ENCODE results near the gene MED20. TPM values are rescaled to one million over a fixed set of nuclear protein-coding genes. Genes with fewer than 3 reads are reported as not detected.
"Not testable (repeated sequence)": the region's sequence is repeated elsewhere in the genome, so short reads cannot be mapped to it uniquely, and the experiment has no call there.

Gene MED20
- total RNA-seq, 2 experiments from 2014 or later: 23.4 to 28.0 TPM

GRCh38 chr6:41954668-41955067 is 33.7 kb upstream of the MED20 start:
- ChIA-PET CTCF (interaction anchor here (1.6 to 1.9 kb wide), 2 partner anchors 12 to 89 kb away, joined by 4 to 5 read pairs; partner anchors contain the start of gene CCND3), POLR2A (interaction anchor here (0.5 to 1.5 kb wide), 4 partner anchors 12 to 168 kb away, joined by 3 to 5 read pairs (median 4); partner anchors contain the start of gene TOMM6)
- Mint-ChIP-seq H3K4me1 (ENCODE audit: low read depth) (peaks cover 70% of the 10 kb centered on the region), H3K36me3 (ENCODE audit: low read depth) (peaks cover 31% of the 10 kb centered on the region), H3K9me3 (peaks cover 5% of the 10 kb centered on the region), H3K27ac (peak overlapping the region; percentile 87), H3K4me3 (no peak overlapping the region), H3K27me3 (no peaks in the 10 kb centered on the region)
- no peak for ATAC-seq
- no peak for DNase-seq
- intact Hi-C loops (cut with micrococcal nuclease): loop anchor here (5.0 kb wide), 1 partner anchor 88 kb away; no protein-coding TSS in a partner anchor
- TF ChIP-seq CTCF (IDR thresholded peaks at IDR 0.05): no peak

GRCh38 chr6:41947581-41948220 is 26.8 kb upstream of the MED20 start:
- H3K4me1 Mint-ChIP-seq (ENCODE audit: low read depth): peaks cover 55% of the 10 kb centered on the region
- intact Hi-C loops (cut with micrococcal nuclease): no loop called here

GRCh38 chr6:41943456-41943855 is 22.5 kb upstream of the MED20 start:
- H3K9me3 Mint-ChIP-seq: no peaks in the 10 kb centered on the region
- ChIA-PET CTCF (interaction anchor here (0.9 to 21.4 kb wide), 6 partner anchors 10 to 156 kb away, joined by 3 to 392 read pairs (median 4); partner anchors contain the start of genes BYSL, MED20, TAF8 and TOMM6), POLR2A (interaction anchor here (0.6 to 2.6 kb wide), 8 partner anchors 9 to 847 kb away, joined by 3 to 13 read pairs (median 6); partner anchors contain the start of genes BYSL and MED20)
- H3K27ac Mint-ChIP-seq: peak overlapping the region; percentile 83
- ATAC-seq (no peak), DNase-seq (no peak)
- H3K4me3 Mint-ChIP-seq: no peak overlapping the region
- no peaks in the 10 kb centered on the region for H3K27me3 Mint-ChIP-seq
- intact Hi-C loops (cut with micrococcal nuclease): loop anchor here (5.0 kb wide), 2 partner anchors 34 to 79 kb away; no protein-coding TSS in a partner anchor
- peaks cover 44% of the 10 kb centered on the region for H3K4me1 Mint-ChIP-seq (ENCODE audit: low read depth)
- TF ChIP-seq CTCF (IDR thresholded peaks at IDR 0.05): no peak
- peaks cover 30% of the 10 kb centered on the region for H3K36me3 Mint-ChIP-seq (ENCODE audit: low read depth)

More at GRCh38 chr6:41947581-41948220, 26.8 kb upstream of the MED20 start:
- Mint-ChIP-seq H3K27me3 (no peaks in the 10 kb centered on the region), H3K27ac (peak overlapping the region; percentile 67), H3K36me3 (ENCODE audit: low read depth) (peaks cover 8% of the 10 kb centered on the region), H3K4me3 (no peak overlapping the region), H3K9me3 (peaks cover 1% of the 10 kb centered on the region)
- ChIA-PET POLR2A (interaction anchor here (0.7 to 1.1 kb wide), 2 partner anchors 9 to 69 kb away, joined by 3 read pairs; no protein-coding TSS in a partner anchor), CTCF (interaction anchor here (21.4 kb wide), 1 partner anchor 98 kb away, joined by 392 read pairs; the partner anchor contains the start of gene TAF8)
- ATAC-seq (no peak), DNase-seq (no peak)
- TF ChIP-seq CTCF (IDR thresholded peaks at IDR 0.05): no peak

GRCh38 chr6:41942882-41943281 is 21.9 kb upstream of the MED20 start:
- intact Hi-C loops (cut with micrococcal nuclease): loop anchor here (5.0 kb wide), 2 partner anchors 34 to 79 kb away; no protein-coding TSS in a partner anchor
- H3K36me3 Mint-ChIP-seq (ENCODE audit: low read depth): peaks cover 35% of the 10 kb centered on the region
- not testable (repeated sequence) for DNase-seq, H3K9me3 Mint-ChIP-seq, H3K27me3 Mint-ChIP-seq, ATAC-seq
- peak overlapping the region; percentile 89 for H3K27ac Mint-ChIP-seq
- H3K4me3 Mint-ChIP-seq: peak overlapping the region; percentile 90
- ChIA-PET POLR2A (interaction anchor here (0.6 to 16.7 kb wide), 18 partner anchors 8 to 848 kb away, joined by 3 to 358 read pairs (median 4); partner anchors contain the start of genes BYSL, MED20, TAF8 and USP49), CTCF (interaction anchor here (0.6 to 21.4 kb wide), 10 partner anchors 12 to 274 kb away, joined by 3 to 392 read pairs (median 4); partner anchors contain the start of genes BYSL, MED20 and TAF8)
- H3K4me1 Mint-ChIP-seq (ENCODE audit: low read depth): peaks cover 45% of the 10 kb centered on the region

GRCh38 chr6:41942067-41942851 is 21.3 kb upstream of the MED20 start:
- H3K4me1 Mint-ChIP-seq (ENCODE audit: low read depth): peaks cover 45% of the 10 kb centered on the region
- DNase-seq (no peak), ATAC-seq (peak; percentile 42)

More at GRCh38 chr6:41942067-41942851, 21.3 kb upstream of the MED20 start:
- TF ChIP-seq CTCF (IDR thresholded peaks at IDR 0.05): no peak
- peak overlapping the region; percentile 90 for H3K4me3 Mint-ChIP-seq
- peak overlapping the region; percentile 89 for H3K27ac Mint-ChIP-seq
- H3K9me3 Mint-ChIP-seq: no peaks in the 10 kb centered on the region
- POLR2A ChIA-PET: interaction anchor here (0.9 to 16.7 kb wide), 21 partner anchors 8 to 104 kb away, joined by 3 to 358 read pairs (median 4); partner anchors contain the start of genes BYSL, MED20, TAF8 and USP49
- H3K36me3 Mint-ChIP-seq (ENCODE audit: low read depth): peaks cover 41% of the 10 kb centered on the region
- CTCF ChIA-PET: interaction anchor here (0.6 to 21.4 kb wide), 13 partner anchors 12 to 274 kb away, joined by 3 to 392 read pairs (median 4); partner anchors contain the start of genes BYSL, MED20 and TAF8
- H3K27me3 Mint-ChIP-seq: no peaks in the 10 kb centered on the region
- intact Hi-C loops (cut with micrococcal nuclease): loop anchor here (5.0 kb wide), 2 partner anchors 35 to 80 kb away; no protein-coding TSS in a partner anchor
